Stimulated activated naive B cell treated with anti-CD40 and anti-IgM and Interleukin-4, amounts not matched to agents 10 μg/mL and 1 μg/mL and 100 μg/mL, for 72 hours (primary cell): ENCODE results near the gene TNPO1.

Source experiments
- ATAC-seq, 2 donors: fragments of 150-1000 bp; cut with Tn5 transposase; replicated peaks; 2 replicates each; pipeline ENCODE4 v1.10.0; 2021; ENCODE audit warnings: moderate library complexity in 1 of 2
- DNase-seq: peaks from one replicate; pipeline ENCODE4 v3.0.0; 2021
- H3K27ac Mint-ChIP-seq: one replicate; pipeline ENCODE4 v1.8.0; 2022; ENCODE audit warnings: mild to moderate bottlenecking, mixed read lengths
- H3K27me3 Mint-ChIP-seq, 2 donors: one replicate each; pipeline ENCODE4 v1.8.0; 2022; ENCODE audit warnings: mixed read lengths in 2 of 2
- H3K36me3 Mint-ChIP-seq, 2 donors: one replicate each; pipeline ENCODE4 v1.8.0; 2022; ENCODE audit warnings: mixed read lengths in 2 of 2, mild to moderate bottlenecking in 1 of 2
- H3K4me1 Mint-ChIP-seq, 2 donors: one replicate each; pipeline ENCODE4 v1.8.0; 2022; ENCODE audit warnings: mixed read lengths in 2 of 2, mild to moderate bottlenecking in 1 of 2
- H3K4me3 Mint-ChIP-seq, 2 donors: one replicate each; pipeline ENCODE4 v1.8.0; 2022; ENCODE audit warnings: mild to moderate bottlenecking in 2 of 2, mixed read lengths in 2 of 2, moderate library complexity in 1 of 2
- H3K9me3 Mint-ChIP-seq, 2 donors: one replicate each; pipeline ENCODE4 v1.8.0; 2022; ENCODE audit warnings: mixed read lengths in 2 of 2, mild to moderate bottlenecking in 1 of 2

TNPO1 gene

DNA sequence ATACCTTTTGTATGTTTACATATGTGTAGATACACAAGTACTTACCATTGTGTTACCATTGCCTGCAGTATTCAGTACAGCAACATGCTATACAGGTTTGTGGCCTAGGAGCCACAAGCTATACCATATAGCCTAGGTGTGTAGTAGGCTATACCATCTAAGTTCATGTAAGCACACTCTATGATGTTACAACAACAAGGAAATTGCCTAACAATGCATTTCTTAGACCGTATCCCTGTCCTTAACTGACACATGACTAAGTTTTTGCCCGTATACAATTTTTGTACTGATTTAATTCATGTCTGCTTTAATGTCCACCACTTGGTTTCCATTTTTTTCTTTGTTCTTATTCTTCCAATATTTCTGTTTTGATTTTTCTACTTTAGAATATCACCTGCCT is 18.5 kb downstream of the TNPO1 start:
- ATAC-seq: no peak
- no peaks in the 10 kb centered on the region for H3K9me3 Mint-ChIP-seq
- no peaks in the 10 kb centered on the region for H3K27me3 Mint-ChIP-seq
- no peak for DNase-seq
- no peak overlapping the region for H3K27ac Mint-ChIP-seq
- H3K4me1 Mint-ChIP-seq: peaks cover 7 to 12% of the 10 kb centered on the region in 2 donors
- peaks cover 0 to 4% of the 10 kb centered on the region in 2 donors for H3K36me3 Mint-ChIP-seq
- H3K4me3 Mint-ChIP-seq: no peak overlapping the region

DNA sequence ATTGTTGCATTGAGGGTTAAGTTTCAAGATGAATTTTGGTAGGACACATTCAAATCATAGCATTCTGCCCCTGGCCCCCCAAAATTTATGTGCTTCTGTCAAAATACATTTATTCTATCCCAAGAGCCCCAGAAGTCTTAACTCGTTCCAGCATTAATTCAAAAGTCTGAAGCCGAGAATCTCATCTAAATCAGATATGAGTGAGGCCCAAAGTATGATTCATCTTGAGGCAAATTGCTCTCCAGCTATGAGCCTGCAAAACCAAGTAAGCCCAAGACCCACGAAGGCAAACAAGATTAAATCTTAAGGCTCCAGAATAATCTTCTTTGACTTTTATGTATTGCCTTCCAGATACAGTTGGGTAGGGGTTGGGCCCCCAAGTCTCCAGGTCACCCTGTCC is 19.2 kb downstream of the TNPO1 start:
- Mint-ChIP-seq H3K4me3 (no peak overlapping the region), H3K4me1 (peaks cover 7 to 11% of the 10 kb centered on the region in 2 donors), H3K9me3 (no peaks in the 10 kb centered on the region), H3K27ac (no peak overlapping the region), H3K27me3 (no peaks in the 10 kb centered on the region), H3K36me3 (peaks cover 0 to 4% of the 10 kb centered on the region in 2 donors)
- ATAC-seq: no peak
- no peak for DNase-seq

DNA sequence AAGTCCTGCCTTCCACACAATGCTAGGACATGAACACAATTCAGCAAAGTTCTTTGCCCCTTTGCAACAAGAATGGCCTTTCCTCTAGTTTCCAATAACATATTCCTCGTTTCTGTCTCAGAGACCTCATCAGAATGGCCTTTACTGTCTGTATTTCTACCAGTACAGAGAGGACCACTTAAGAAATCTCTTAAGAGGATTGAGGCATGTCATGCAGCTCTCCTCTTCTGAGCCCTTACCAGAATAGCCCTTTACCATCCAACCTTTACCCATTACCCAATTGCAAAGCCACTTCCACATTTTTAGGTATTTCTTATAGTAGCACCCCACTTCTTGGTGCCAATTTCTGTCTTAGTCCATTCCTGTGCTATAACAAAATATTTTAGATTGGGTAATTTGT is 20.3 kb downstream of the TNPO1 start:
- DNase-seq: no peak
- Mint-ChIP-seq H3K27me3 (no peaks in the 10 kb centered on the region), H3K27ac (no peak overlapping the region), H3K9me3 (no peaks in the 10 kb centered on the region), H3K36me3 (peaks cover 0 to 4% of the 10 kb centered on the region in 2 donors), H3K4me3 (no peak overlapping the region), H3K4me1 (peaks cover 7 to 17% of the 10 kb centered on the region in 2 donors)
- no peak for ATAC-seq

DNA sequence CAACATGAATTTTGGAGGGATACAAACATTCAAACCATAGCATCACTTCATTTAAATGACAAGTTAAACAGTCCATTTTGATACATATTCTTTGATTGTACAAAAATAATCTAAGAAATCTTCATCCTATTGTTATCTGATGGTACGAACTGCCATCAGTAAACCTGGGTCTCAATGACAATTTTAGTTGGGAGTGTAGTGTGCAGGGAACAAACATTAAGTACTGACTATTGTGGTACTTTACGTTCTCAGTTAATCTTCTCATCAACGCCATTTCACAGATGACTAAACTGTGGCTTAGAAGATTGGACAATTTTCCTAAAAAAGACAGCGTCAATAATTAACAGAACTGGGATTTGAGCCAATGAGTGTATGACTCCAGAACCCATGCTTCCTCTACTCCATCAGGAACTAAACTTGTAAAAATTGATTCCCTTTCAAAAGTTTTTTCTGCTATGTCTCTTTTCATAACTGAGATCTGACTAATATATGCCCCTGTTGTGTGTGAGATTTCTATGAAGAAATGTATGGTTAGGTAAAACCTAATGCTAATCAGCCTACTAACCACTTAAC is 21.1 kb downstream of the TNPO1 start:
- no peaks in the 10 kb centered on the region for H3K9me3 Mint-ChIP-seq
- H3K36me3 Mint-ChIP-seq: peaks cover 0 to 4% of the 10 kb centered on the region in 2 donors
- peak overlapping the region; percentile 47 for H3K27ac Mint-ChIP-seq
- peaks cover 7 to 14% of the 10 kb centered on the region in 2 donors for H3K4me1 Mint-ChIP-seq
- H3K27me3 Mint-ChIP-seq: no peaks in the 10 kb centered on the region
- ATAC-seq (no peak), DNase-seq (no peak)
- no peak overlapping the region for H3K4me3 Mint-ChIP-seq

DNA sequence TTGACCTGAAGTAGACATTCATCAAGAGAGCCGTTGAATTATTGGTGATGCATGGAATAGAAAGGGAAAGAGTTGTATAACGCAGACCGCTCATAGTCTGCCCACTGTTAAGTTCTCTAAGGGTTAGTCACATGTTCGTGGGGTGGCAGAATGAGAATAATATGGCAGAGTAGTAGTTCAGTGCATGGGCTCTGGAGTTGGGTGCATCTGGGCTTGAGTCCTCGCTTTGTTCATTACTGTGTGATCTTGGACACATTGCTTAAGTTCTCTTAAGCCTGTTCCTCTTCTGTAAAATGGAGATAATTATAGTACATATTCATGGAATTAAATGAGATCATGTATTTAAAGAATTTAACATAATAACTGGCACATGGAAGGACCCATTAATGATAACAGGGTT is 23.6 kb downstream of the TNPO1 start:
- Mint-ChIP-seq H3K9me3 (no peaks in the 10 kb centered on the region), H3K36me3 (peaks cover 0 to 4% of the 10 kb centered on the region in 2 donors), H3K4me3 (no peak overlapping the region), H3K27me3 (no peaks in the 10 kb centered on the region), H3K27ac (no peak overlapping the region), H3K4me1 (peaks cover 15 to 32% of the 10 kb centered on the region in 2 donors)
- no peak for DNase-seq
- ATAC-seq: no peak

DNA sequence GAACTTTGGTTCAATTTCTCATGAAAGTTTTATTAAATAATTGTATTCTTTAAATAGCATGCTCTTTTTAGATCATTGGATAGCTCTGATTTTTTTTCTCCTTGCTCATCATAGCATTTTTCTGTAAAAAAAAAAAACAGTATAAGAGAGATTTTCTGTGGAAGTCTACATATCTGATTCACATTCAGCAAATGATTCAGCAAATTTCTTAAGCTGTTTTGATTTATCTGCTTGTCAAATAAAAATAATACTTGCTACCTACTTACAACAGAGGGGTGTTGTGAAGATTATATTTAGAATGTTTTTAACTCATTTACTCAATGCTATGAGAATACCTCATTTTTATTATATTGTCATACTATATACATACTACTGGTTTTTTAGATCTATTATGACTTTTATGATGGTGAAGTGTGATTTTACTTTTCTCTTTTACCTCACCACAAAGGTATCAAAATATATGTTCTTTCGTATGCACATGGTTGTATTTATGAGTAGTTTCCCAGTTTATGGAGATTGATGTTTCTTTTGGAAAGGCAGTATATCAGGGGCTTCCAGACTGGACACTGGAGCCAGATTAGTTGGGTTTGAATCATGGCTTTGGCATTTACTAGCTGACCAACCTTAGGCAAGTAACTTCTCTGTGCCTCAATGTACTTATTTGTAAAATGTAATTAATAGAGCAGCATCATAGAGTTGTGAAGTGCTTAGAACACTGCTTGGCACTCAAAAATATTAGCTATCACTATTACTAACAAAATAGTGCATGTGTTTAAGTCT is 25.5 kb downstream of the TNPO1 start:
- ATAC-seq (no peak), DNase-seq (no peak)
- Mint-ChIP-seq H3K9me3 (no peaks in the 10 kb centered on the region), H3K27me3 (no peaks in the 10 kb centered on the region), H3K27ac (no peak overlapping the region), H3K36me3 (peaks cover 0 to 2% of the 10 kb centered on the region in 2 donors), H3K4me1 (peaks cover 11 to 35% of the 10 kb centered on the region in 2 donors), H3K4me3 (no peak overlapping the region)

DNA sequence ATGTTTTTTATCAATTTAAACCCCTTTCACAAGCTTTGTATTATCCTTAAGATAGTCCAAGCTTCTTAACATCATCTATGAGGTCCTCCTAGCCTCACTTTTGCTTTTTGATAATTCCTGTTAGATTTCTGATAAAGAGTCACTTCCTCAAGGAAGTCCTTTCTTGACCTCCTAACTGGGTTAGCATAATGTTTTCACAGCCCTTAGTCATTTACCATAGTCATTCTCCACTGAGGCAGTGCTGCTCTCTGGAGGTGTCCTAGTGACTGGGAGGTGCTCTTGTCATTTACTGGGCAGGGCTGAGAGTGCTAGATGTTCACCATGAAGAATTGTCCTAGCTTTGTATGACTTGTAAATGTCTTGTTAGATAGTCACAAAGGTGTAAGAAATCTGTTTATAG is 26.4 kb downstream of the TNPO1 start:
- Mint-ChIP-seq H3K36me3 (peaks cover 0 to 2% of the 10 kb centered on the region in 2 donors), H3K4me3 (no peak overlapping the region), H3K27me3 (no peaks in the 10 kb centered on the region), H3K9me3 (no peaks in the 10 kb centered on the region), H3K27ac (no peak overlapping the region), H3K4me1 (peaks cover 13 to 37% of the 10 kb centered on the region in 2 donors)
- ATAC-seq (peak; percentile 70 to 84), DNase-seq (no peak)

DNA sequence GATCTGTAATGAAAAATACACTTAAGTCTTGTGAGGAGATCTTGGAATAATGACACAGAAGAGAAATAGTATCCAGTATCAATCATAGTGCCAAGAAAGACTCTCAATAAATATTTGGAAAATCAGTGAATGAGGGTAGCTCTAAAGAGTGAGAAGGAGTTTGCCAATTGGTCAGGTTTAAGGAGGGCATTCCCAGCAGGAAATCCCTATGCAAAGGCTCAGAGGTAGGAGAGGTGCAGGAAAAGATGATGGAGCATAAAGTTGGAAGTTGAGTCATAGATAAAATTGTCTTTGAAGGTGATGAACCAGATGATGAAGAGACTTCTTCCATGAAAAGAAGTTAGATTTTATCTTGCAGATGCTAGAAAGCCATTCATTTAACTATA is 27.8 kb downstream of the TNPO1 start:
- Mint-ChIP-seq H3K4me3 (no peak overlapping the region), H3K27ac (no peak overlapping the region)
- no peak for ATAC-seq

DNA sequence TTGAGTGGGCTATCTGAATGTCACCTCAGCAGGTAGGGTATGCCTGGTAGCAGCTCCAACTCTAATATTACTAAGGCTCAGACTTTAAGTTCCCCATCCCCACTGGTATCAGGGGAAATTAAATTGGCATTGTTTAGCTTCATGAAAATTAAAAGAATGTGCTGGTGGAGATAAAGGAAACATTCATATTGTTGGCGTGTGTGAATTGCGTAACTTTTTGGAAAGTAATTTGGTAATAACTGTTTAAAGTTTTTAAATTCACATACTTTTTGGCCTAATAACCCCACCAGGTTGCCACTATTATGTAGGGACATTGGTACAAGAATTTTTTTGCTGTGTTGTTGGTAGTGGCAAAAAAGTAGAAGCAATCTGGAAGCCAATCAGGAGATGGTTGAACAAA is 29.4 kb downstream of the TNPO1 start:
- DNase-seq: no peak
- peaks cover 3 to 11% of the 10 kb centered on the region in 2 donors for H3K36me3 Mint-ChIP-seq
- H3K4me1 Mint-ChIP-seq: peaks cover 16 to 51% of the 10 kb centered on the region in 2 donors

More for the DNA sequence above, 27.8 kb downstream of the TNPO1 start:
- Mint-ChIP-seq H3K9me3 (no peaks in the 10 kb centered on the region), H3K27me3 (no peaks in the 10 kb centered on the region), H3K36me3 (peaks cover 3 to 5% of the 10 kb centered on the region in 2 donors), H3K4me1 (peaks cover 14 to 42% of the 10 kb centered on the region in 2 donors)
- no peak for DNase-seq

DNA sequence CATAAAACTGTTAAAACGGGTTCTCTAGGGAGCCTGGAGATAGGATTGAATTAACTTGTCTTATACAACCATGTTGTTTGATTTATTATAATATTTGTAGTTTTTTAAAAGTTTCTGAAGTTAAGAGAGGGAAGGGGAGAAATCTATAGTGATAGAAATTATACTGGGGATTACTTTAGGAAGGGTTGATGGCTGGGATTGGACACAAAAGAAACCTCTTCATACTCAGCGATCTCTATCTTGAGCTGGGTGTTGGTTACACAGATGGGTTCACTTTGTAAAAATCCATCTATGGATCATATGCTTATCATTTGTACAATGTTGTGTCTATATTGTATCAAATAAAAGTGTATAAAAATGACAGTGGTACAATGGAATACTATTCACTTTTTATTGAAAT is 30.0 kb downstream of the TNPO1 start:
- H3K4me1 Mint-ChIP-seq: peaks cover 16 to 47% of the 10 kb centered on the region in 2 donors

More for the DNA sequence above, 29.4 kb downstream of the TNPO1 start:
- no peaks in the 10 kb centered on the region for H3K27me3 Mint-ChIP-seq
- H3K4me3 Mint-ChIP-seq: no peak overlapping the region
- no peaks in the 10 kb centered on the region for H3K9me3 Mint-ChIP-seq
- ATAC-seq: no peak
- H3K27ac Mint-ChIP-seq: no peak overlapping the region

DNA sequence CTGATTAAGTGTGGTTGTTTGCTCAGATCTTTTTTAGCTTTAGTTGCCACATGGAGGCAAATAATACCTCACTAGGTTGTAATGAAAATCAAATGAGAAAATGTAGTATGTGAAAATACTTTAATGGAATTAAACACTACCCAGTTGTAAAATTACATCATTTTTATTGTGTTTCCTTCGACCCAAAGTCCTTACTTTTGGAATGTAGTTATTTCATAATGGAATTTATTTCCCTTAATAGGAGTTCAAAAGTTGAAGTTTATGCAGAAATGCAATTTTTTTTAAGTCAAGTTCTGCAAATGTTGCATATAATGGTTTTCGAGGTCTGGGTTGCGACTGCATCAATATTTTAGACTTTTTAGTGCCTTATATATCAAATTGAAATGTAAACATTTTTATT is 31.0 kb downstream of the TNPO1 start:
- no peaks in the 10 kb centered on the region for H3K27me3 Mint-ChIP-seq
- H3K4me1 Mint-ChIP-seq: peaks cover 16 to 47% of the 10 kb centered on the region in 2 donors
- ATAC-seq (no peak), DNase-seq (no peak)
- no peaks in the 10 kb centered on the region for H3K9me3 Mint-ChIP-seq
- H3K4me3 Mint-ChIP-seq: peak overlapping the region in 1 of 2 donors; percentile 98
- H3K27ac Mint-ChIP-seq: no peak overlapping the region
- H3K36me3 Mint-ChIP-seq: peaks cover 3 to 14% of the 10 kb centered on the region in 2 donors

More for the DNA sequence above, 30.0 kb downstream of the TNPO1 start:
- no peak for DNase-seq
- Mint-ChIP-seq H3K9me3 (no peaks in the 10 kb centered on the region), H3K27me3 (no peaks in the 10 kb centered on the region), H3K4me3 (no peak overlapping the region), H3K36me3 (peaks cover 3 to 12% of the 10 kb centered on the region in 2 donors), H3K27ac (no peak overlapping the region)
- ATAC-seq: no peak

DNA sequence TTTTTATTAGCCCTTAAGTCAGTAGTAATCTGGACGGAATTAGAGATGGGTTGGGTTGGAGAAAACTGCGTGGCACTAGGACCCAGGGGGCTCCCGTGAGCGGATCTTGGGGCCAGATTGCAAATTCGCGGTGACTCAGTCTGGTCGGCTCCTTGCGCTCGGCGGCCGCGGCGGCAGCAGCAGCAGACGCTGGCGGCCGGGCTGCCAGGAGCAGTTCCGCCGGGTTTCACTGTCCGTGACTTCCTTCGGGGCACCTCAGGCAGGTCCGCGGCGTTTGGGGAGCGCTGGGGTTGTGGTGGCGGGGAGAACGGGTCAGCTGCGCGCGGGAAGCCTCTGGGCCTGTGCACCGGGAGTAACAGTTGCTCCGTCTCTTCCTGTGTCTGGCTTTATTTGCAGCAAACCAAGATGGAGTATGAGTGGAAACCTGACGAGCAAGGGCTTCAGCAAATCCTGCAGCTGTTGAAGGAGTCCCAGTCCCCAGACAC is 31.6 kb downstream of the TNPO1 start:
- ATAC-seq (peak; percentile 84 to 86), DNase-seq (peak; percentile 80)
- H3K4me1 Mint-ChIP-seq: peaks cover 12 to 43% of the 10 kb centered on the region in 2 donors
- no peaks in the 10 kb centered on the region for H3K27me3 Mint-ChIP-seq
- peaks cover 5 to 14% of the 10 kb centered on the region in 2 donors for H3K36me3 Mint-ChIP-seq
- no peaks in the 10 kb centered on the region for H3K9me3 Mint-ChIP-seq
- H3K27ac Mint-ChIP-seq: peak overlapping the region; percentile 99
- H3K4me3 Mint-ChIP-seq: peak overlapping the region; percentile 98 to 100

DNA sequence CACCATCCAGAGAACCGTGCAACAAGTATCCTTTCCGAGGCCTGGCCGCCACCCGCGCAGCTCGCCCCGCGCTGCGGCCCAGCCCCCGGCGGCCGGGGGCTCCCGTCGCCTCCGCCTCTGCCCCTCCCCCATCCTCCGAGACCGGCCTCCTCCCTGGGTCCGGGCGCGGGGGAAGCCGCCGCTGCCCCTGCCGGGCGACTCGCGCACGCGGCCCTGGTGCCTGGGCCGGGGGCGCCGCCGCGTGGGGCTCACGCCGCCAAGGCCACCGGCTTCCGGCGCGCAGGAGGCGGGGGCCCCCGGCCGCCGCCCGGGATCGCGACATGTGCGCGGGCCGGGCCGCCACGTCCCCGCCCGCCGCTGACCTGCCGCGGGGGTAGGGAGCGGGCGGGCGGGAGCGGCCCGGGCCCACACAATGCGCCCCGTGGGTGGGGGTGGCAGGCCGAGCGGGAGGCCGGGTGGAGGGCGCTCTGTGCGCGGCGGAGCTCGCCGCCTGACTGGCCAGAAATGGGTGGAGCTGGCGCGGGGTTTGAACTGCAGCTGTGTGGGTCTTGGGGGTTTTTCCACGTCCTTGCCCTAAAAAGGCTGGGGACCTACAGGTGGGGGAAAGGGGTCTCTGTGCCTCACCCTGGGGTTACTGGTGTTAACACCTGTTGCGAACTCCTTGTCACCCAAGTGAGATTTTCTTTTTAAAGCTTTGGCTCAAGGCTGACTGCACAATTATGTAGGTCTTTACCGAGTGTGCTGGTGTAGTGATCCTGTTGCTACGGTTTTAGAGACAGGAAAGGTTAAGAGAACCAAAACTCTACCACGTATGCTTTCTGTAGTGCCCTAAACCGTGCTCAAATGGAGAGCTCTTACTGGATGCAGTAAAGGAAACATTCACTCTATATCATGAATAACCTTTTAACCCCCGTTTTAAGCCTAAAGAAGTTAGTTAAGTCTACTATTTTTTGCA is 32.3 kb downstream of the TNPO1 start:
- H3K9me3 Mint-ChIP-seq: no peaks in the 10 kb centered on the region
- no peaks in the 10 kb centered on the region for H3K27me3 Mint-ChIP-seq
- H3K4me3 Mint-ChIP-seq: peak overlapping the region; percentile 98 to 100
- peaks cover 9 to 21% of the 10 kb centered on the region in 2 donors for H3K36me3 Mint-ChIP-seq
- H3K27ac Mint-ChIP-seq: peak overlapping the region; percentile 99
- peaks cover 12 to 47% of the 10 kb centered on the region in 2 donors for H3K4me1 Mint-ChIP-seq
- DNase-seq (peak; percentile 41), ATAC-seq (peak; percentile 73)

DNA sequence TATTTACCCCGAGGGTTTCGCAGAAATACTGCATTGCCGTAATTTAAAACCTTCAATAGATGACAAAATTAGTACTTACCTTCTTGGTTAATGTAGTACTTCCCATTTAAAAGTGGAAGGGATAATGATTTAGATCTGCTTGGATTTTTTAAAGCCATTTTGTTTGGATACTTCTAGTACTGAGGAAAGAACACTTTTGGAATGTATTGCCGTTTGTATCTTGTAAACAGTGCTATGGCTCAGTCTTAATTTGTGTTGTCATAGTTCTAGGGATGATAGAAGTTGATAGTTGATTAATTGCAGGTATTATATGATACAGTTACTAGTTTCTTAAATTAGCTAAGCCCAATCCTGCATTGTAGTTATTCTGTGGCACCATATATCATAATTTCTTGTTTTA is 33.1 kb downstream of the TNPO1 start:
- peaks cover 9 to 22% of the 10 kb centered on the region in 2 donors for H3K36me3 Mint-ChIP-seq
- H3K9me3 Mint-ChIP-seq: no peaks in the 10 kb centered on the region
- DNase-seq (no peak), ATAC-seq (no peak)
- H3K27me3 Mint-ChIP-seq: no peaks in the 10 kb centered on the region
- H3K4me3 Mint-ChIP-seq: peak overlapping the region; percentile 90 to 93
- H3K4me1 Mint-ChIP-seq: peaks cover 10 to 46% of the 10 kb centered on the region in 2 donors
- peak overlapping the region; percentile 94 for H3K27ac Mint-ChIP-seq
